SK-N-MC (cell line): ENCODE data around the gene SFXN5.

Experiments used
- EZH2 ChIP-seq: fragments of 200-600 bp; sonication (generic); IDR thresholded peaks from one replicate; pipeline ENCODE4 v1.6.1; 2017; ENCODE audit warnings: antibody characterized with exemption
- FOXP2 ChIP-seq: optimal IDR thresholded peaks from 2 replicates; pipeline ENCODE3; 2011; ENCODE audit warnings: mild to moderate bottlenecking, moderate library complexity; ENCODE audit not compliant: insufficient read depth; ENCODE audit errors: extremely low read length, control extremely low read depth
- POLR2AphosphoS5 ChIP-seq: IDR thresholded peaks from 2 replicates; pipeline ENCODE4 v1.6.1; 2012; ENCODE audit warnings: mild to moderate bottlenecking, low read depth, low read length, borderline replicate concordance

DNA sequence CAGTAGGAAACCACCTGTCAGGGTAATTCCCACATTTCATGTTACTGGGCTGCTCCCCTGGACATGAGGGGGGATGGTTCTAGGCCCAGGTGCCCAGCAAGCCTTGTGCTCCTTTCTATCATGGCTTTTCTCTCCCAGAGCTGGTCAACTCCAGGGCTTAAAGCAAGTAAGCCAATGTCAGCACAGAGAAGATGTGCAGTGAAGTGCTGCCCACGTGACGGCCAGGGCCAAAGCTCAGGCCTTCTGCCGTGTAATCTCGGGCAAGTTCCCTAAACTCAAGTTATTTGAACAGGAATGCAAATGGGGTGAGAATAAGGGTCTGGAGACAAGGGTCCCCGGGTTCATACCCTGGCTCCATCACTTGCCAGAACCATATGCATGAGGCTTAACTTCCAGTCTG, 16.5 kb downstream of the SFXN5 start:
- TF ChIP-seq POLR2AphosphoS5 (no peak), EZH2 (no peak), FOXP2 (no peak)
